NCI-H2171 treated with DMSO at 0.1 percent for 48 hours (cell line): ENCODE results near the gene OOSP4B.
"Not testable (repeated sequence)": the region's sequence is repeated elsewhere in the genome, so short reads cannot be mapped to it uniquely, and the experiment has no call there.

ENCODE experiments used
- DNase-seq: peaks from one replicate; lab custom pipeline; 2025; lab: John Stamatoyannopoulos, UW

The OOSP4B gene

GRCh38 chr11:60016881-60017280 lies at the start of gene OOSP4B:
TSS of gene OOSP4B (plus strand) at chr11:60017181.
- no peak for DNase-seq

- no peak for DNase-seq
Observed at GRCh38 chr11:59967677-59968394, 49.1 kb upstream of the OOSP4B start.

DNA sequence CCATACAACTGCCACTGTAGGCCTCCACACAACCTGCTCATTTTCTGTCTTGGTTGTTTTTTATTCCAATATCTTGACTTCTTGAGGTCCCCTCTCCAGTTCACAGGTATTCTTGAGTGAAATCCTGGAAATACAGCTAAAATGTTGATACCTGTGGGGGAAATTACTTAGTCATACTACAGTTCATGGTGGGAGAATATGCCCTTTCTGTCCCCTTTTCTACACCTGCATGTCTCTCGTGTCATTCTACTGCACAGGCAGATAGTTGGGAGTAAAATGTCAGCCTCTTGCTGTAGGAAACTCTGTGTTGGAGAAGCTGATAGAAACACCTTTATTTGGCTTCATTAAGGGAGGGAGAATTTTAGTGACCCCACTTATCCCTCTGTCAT lies 48.6 kb upstream of the OOSP4B start:
- no peak for DNase-seq

- DNase-seq = no peak
Observed at GRCh38 chr11:59973097-59973496, 43.9 kb upstream of the OOSP4B start.

- no peak for DNase-seq
Observed at GRCh38 chr11:59981106-59981770, 35.7 kb upstream of the OOSP4B start.

GRCh38 chr11:59982037-59982436 lies 34.9 kb upstream of the OOSP4B start:
- not testable (repeated sequence) for DNase-seq

DNA sequence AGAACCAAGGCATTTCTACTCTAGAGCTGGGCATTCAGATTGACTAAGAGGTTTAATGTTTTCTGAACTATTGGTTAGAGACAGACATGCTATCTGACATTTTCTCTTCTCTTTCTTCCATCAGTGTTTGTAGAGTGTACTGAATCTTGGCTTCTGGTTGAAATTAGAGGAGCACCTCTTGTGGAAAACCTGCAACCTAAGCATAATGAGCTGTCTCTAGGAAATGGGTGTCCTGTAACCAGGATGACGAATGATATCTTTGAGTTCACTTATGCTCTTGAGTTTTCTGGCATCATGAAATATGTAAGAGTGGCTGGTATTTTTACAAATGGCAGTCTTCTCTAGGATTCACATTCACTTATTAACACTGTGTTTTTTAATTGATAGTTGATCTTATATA lies 33.8 kb upstream of the OOSP4B start:
- no peak for DNase-seq

DNA sequence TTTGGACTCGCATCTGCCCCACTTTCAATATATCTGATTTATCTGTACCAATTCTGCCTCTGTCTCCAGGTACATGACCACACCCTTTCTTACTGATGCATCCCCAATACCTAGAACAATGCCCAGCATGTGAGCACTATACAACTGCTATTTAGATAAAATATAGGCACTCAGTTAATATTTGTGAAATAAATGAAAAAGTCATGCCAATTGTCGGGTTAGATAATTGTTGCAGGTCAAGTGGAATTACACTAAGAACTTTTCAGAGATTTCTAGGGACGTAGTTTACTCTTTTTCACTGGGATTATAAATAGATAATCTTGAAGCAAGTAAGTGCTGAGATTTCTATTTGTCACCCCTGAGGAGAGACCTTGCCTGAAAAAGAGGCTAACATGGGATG lies 32.6 kb upstream of the OOSP4B start:
- no peak for DNase-seq

- DNase-seq = no peak
Observed at GRCh38 chr11:59990421-59990820, 26.6 kb upstream of the OOSP4B start.

- no peak for DNase-seq
Observed at GRCh38 chr11:59992425-59992824, 24.6 kb upstream of the OOSP4B start.

GRCh38 chr11:59997800-59998199 lies 19.2 kb upstream of the OOSP4B start:
- no peak for DNase-seq

DNA sequence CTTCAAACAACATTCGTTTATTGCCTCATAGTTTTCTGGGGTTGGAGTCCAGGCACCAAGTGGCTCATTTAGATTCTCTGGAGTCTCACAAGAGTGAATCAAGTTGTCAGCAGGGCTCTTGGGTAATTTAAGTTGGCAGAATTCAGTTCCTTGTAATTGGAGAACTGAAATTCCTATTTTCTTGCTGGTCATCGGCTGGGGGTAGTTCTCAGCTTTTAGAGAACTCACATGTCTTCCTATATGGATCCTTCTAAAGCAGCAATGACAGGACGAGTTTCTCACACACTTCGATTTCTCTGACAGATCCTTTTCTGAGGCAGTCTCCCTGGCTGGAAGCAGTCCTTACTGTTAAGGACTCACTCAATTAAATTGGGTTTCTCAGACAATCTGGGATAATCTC lies 17.3 kb upstream of the OOSP4B start:
- DNase-seq = no peak

GRCh38 chr11:60003729-60004128 lies 13.3 kb upstream of the OOSP4B start:
- DNase-seq = no peak

- DNase-seq = no peak
Observed at GRCh38 chr11:60005360-60005759, 11.6 kb upstream of the OOSP4B start.

- DNase-seq = no peak
Observed at GRCh38 chr11:60018058-60018457, 1.1 kb downstream of the OOSP4B start.

DNA sequence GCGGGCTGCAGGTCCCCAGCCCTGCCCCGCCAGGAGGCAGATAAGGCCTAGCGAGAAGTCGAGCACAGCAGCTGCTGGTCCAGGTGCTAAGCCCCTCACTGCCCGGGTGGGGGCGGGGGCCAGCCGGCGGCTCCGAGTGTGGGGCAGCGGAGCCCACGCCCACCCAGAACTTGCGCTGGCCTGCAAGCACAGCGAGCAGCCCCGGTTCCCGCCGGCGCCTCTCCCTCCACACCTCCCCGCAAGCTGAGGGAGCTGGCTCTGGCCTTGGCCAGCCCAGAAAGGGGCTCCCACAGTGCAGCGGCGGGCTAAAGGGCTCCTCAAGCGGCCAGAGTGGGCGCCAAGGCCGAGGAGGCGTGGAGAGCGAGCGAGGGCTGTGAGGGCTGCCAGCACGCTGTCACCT lies 3.4 kb downstream of the OOSP4B start:
- not testable (repeated sequence) for DNase-seq

DNA sequence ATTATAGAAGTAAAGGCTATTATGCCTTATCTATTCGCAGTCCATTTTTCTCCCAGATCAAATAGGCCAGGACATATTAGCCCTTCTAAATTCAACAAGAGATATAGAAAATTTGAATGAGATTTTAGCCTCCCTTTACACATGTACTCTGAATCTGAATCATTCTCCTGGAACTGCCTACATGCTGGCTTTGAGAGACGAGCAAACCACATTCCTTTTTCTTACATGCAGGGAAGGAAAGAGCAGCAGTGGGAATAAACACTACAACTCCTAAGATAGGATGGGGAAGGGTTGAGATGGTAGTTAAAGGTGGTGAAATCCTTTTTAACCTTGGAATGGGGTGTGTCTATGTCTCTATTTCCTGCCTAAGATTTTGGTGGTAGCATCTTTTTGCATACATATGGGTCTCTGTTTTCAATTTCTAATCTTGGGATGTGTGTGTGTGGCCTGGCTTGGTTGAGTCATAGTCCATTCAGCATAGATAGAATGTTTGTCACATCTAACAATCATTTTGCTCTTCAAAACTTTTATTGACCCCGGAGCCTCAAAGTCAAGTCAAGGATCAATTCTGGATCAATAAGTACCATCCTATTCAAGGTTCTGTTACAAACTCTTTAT lies 12.1 kb downstream of the OOSP4B start:
- no peak for DNase-seq

DNA sequence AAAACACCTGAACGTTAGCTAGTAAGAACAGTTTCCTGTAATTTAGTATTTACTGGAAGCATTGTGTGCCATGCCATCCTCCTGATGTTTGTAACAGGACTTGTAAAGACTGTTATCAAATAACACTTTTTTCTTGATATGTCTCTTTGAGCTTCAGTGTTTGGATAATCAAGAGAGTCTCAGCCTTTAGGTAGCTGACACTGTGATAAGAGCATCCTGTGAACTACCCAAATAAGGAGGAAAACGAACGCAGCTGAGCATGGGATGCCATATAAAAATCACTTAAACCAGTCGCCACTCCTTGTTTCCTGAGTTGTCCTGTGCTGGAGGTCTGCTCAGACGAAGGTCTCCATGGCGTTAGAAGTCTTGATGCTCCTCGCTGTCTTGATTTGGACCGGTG lies 23.1 kb downstream of the OOSP4B start, which contains the start of gene OOSP2:
TSS of gene OOSP2 (plus strand) at position 301 of the 400 bp plus-strand sequence. CDS start at position 352, 51 bp downstream.
- no peak for DNase-seq

DNA sequence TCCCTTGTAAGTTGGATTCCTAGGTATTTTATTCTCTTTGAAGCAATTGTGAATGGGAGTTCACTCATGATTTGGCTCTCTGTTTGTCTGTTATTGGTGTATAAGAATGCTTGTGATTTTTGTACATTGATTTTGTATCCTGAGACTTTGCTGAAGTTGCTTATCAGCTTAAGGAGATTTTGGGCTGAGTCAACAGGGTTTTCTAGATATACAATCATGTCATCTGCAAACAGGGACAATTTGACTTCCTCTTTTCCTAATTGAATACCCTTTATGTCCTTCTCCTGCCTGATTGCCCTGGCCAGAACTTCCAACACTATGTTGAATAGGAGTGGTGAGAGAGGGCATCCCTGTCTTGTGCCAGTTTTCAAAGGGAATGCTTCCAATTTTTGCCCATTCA lies 33.4 kb downstream of the OOSP4B start:
- DNase-seq = not testable (repeated sequence)

DNA sequence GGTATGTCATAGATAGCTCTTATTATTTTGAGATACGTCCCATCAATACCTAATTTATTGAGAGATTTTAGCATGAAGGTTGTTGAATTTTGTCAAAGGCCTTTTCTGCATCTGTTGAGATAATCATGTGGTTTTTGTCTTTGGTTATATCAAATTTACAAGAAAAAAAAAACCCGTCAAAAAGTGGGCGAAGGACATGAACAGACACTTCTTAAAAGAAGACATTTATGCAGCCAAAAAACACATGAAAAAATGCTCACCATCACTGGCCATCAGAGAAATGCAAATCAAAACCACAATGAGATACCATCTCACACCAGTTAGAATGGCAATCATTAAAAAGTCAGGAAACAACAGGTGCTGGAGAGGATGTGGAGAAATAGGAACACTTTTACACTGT lies 33.9 kb downstream of the OOSP4B start:
- not testable (repeated sequence) for DNase-seq

- no peak for DNase-seq
Observed at GRCh38 chr11:60056349-60056969, 39.5 kb downstream of the OOSP4B start, which contains the start of gene MS4A3. TSS of gene MS4A3 (plus strand) at chr11:60056665. CDS start at chr11:60061161, 4,496 bp downstream.

DNA sequence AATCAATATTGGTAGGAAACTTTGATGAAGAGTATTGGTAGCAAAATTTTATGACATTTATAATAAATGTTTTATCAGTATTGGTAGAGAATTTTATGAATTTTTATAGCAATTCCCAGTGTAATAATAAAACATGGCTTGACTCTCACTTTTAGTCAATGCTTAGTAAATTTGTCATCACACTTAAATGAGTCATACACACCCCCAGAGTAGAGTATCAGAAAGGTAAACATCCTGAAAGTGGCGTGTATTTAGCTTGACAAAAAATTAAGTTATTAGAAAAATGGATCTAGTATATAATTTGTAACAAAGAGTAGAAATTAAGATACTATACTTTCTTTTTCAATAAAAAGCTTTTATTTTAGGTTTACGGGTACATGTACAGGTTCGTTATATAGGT lies 42.1 kb downstream of the OOSP4B start:
- no peak for DNase-seq
